HG03432 (cell line): ENCODE measurements around the gene ZDHHC14.

Experiments
- ATAC-seq: cut with Tn5 transposase; IDR thresholded peaks from one replicate; pipeline ENCODE4 v1.9.1; 2021; ENCODE audit warnings: mild to moderate bottlenecking, moderate library complexity; ENCODE audit not compliant: unreplicated experiment

ZDHHC14 gene

GRCh38 chr6:157607317-157608109 is 226.5 kb downstream of the ZDHHC14 start:
- ATAC-seq, result peak; percentile 59

- ATAC-seq, result no peak
These were observed 227.5 kb downstream of the ZDHHC14 start for GRCh38 chr6:157608221-157609075.

- no peak for ATAC-seq
These were observed 228.1 kb downstream of the ZDHHC14 start for GRCh38 chr6:157609117-157609516.

GRCh38 chr6:157609556-157609955 is 228.6 kb downstream of the ZDHHC14 start:
- ATAC-seq, result no peak

GRCh38 chr6:157610451-157610999 is 229.5 kb downstream of the ZDHHC14 start:
- no peak for ATAC-seq

- ATAC-seq, result no peak
These were observed 230.4 kb downstream of the ZDHHC14 start for GRCh38 chr6:157611406-157611805.

GRCh38 chr6:157613011-157613522 is 232.1 kb downstream of the ZDHHC14 start:
- no peak for ATAC-seq

- no peak for ATAC-seq
These were observed 233.1 kb downstream of the ZDHHC14 start for GRCh38 chr6:157614026-157614568.

GRCh38 chr6:157615420-157615769 is 234.4 kb downstream of the ZDHHC14 start:
- ATAC-seq, result no peak

- no peak for ATAC-seq
These were observed 235.0 kb downstream of the ZDHHC14 start for GRCh38 chr6:157615951-157616350.

GRCh38 chr6:157620944-157621343 is 240.0 kb downstream of the ZDHHC14 start:
- ATAC-seq, result no peak

GRCh38 chr6:157621406-157621805 is 240.4 kb downstream of the ZDHHC14 start:
- no peak for ATAC-seq

GRCh38 chr6:157622427-157622826 is 241.4 kb downstream of the ZDHHC14 start:
- ATAC-seq, result no peak

GRCh38 chr6:157625111-157625510 is 244.1 kb downstream of the ZDHHC14 start:
- no peak for ATAC-seq

- no peak for ATAC-seq
These were observed 244.8 kb downstream of the ZDHHC14 start for GRCh38 chr6:157625764-157626163.

- ATAC-seq, result no peak
These were observed 246.4 kb downstream of the ZDHHC14 start for GRCh38 chr6:157627195-157627966.

GRCh38 chr6:157628463-157628862 is 247.5 kb downstream of the ZDHHC14 start:
- ATAC-seq, result no peak

GRCh38 chr6:157629220-157629619 is 248.2 kb downstream of the ZDHHC14 start:
- no peak for ATAC-seq

GRCh38 chr6:157630463-157631080 is 249.6 kb downstream of the ZDHHC14 start:
- ATAC-seq, result no peak

GRCh38 chr6:157631412-157631811 is 250.4 kb downstream of the ZDHHC14 start:
- ATAC-seq, result no peak
